ENCODE results near the gene DDX3X.

GRCh38 chrX:41288641-41289040 lies 45.3 kb upstream of the DDX3X start:
- TF ChIP-seq ZNF580 (tag by site-specific recombination; IDR thresholded peaks at IDR 0.05) = no peak
- TF ChIP-seq ZNF529 (tag by site-specific recombination; IDR thresholded peaks at IDR 0.05; ENCODE audit: insufficient replicate concordance) = no peak
- no peak for TF ChIP-seq ATF2 (tag by site-specific recombination; IDR thresholded peaks at IDR 0.05; ENCODE audit: low read depth)
- TF ChIP-seq TSHZ1 (tag by site-specific recombination; IDR thresholded peaks at IDR 0.05; ENCODE audit: borderline replicate concordance) = no peak
- TF ChIP-seq CTCF (tag by site-specific recombination; IDR thresholded peaks at IDR 0.05) = no peak
- no peak for TF ChIP-seq GLIS2 (tag by site-specific recombination; IDR thresholded peaks at IDR 0.05)
- no peak for TF ChIP-seq ZBTB49 (tag by site-specific recombination; IDR thresholded peaks at IDR 0.05; ENCODE audit: low read depth)
- TF ChIP-seq ZNF555 (tag by site-specific recombination; conservative IDR thresholded peaks at IDR 0.05) = no peak
- no peak for TF ChIP-seq ZNF626 (tag by site-specific recombination; IDR thresholded peaks at IDR 0.05)
- no peak for TF ChIP-seq ZNF19 (tag by site-specific recombination; IDR thresholded peaks at IDR 0.05; ENCODE audit: low read depth)
- no peak for TF ChIP-seq YY1 (tag by site-specific recombination; IDR thresholded peaks at IDR 0.05)
- TF ChIP-seq ZNF274 (IDR thresholded peaks at IDR 0.05; ENCODE audit: low read length) = no peak
- no peak for TF ChIP-seq ZNF274 (tag by site-specific recombination; IDR thresholded peaks at IDR 0.05; ENCODE audit: borderline replicate concordance)

Measured in HEK293 (cell line).